ENCODE data around the gene SUN1.

The SUN1 gene

DNA sequence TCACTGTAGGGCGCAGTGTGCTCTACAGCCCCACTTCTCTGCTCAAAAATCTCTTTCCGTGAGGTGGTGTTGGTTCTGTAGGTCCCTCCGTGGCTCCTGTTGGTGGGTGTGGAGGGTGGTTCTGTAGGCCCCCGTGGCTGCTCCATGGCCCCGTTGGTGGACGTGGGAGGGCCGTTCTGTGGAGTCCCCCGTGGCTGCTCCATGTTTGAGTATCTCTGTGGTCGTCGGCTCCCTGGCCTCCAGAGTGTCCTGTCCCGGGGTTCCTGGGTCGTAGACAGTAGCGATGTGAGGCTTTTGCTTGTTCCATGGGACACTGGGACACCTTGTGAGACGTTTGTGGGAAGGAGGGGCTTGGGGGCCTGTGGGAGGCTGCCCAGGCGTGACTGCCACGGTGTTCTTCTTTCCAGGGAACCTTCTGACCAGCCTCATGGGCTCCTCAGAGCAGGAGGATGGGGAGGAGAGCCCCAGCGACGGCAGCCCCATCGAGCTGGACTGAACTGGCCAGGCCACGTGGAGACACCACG, 62.7 kb downstream of the SUN1 start:
- Histone ChIP-seq H3K9ac (ENCODE audit: low read length in 5 of 5) (no peak overlapping the region), H3K27ac (ENCODE audit: low read depth, low read length) (no peak overlapping the region), H3K9me3 (ENCODE audit: control insufficient read depth in 5 of 5, low read length in 5 of 5) (no peaks in the 10 kb centered on the region), H3K36me3 (ENCODE audit: control insufficient read depth in 5 of 5, insufficient read depth in 5 of 5, low read length in 5 of 5) (peaks cover 0 to 96% (median 74%) of the 10 kb centered on the region in 5 donors), H3K4me3 (ENCODE audit: low read depth in 1 of 5, low read length in 5 of 5) (no peak overlapping the region), H3K4me1 (ENCODE audit: control insufficient read depth in 5 of 5, insufficient read depth in 5 of 5, low read length in 5 of 5) (peaks cover 0 to 10% (median 7%) of the 10 kb centered on the region in 5 donors), H3K27me3 (ENCODE audit: control insufficient read depth in 5 of 5, insufficient read depth in 4 of 5, low read length in 5 of 5) (no peaks in the 10 kb centered on the region)

GRCh38 chr7:895451-896052, 63.3 kb downstream of the SUN1 start:
- H3K27ac ChIP-seq (ENCODE audit: low read depth, low read length), result no peak overlapping the region
- peaks cover 0 to 92% (median 71%) of the 10 kb centered on the region in 5 donors for H3K36me3 ChIP-seq (ENCODE audit: control insufficient read depth in 5 of 5, insufficient read depth in 5 of 5, low read length in 5 of 5)
- H3K4me3 ChIP-seq (ENCODE audit: low read depth in 1 of 5, low read length in 5 of 5), result no peak overlapping the region
- H3K9me3 ChIP-seq (ENCODE audit: control insufficient read depth in 5 of 5, low read length in 5 of 5), result no peaks in the 10 kb centered on the region
- no peaks in the 10 kb centered on the region for H3K27me3 ChIP-seq (ENCODE audit: control insufficient read depth in 5 of 5, insufficient read depth in 4 of 5, low read length in 5 of 5)
- peaks cover 0 to 10% (median 8%) of the 10 kb centered on the region in 5 donors for H3K4me1 ChIP-seq (ENCODE audit: control insufficient read depth in 5 of 5, insufficient read depth in 5 of 5, low read length in 5 of 5)
- H3K9ac ChIP-seq (ENCODE audit: low read length in 5 of 5), result no peak overlapping the region

DNA sequence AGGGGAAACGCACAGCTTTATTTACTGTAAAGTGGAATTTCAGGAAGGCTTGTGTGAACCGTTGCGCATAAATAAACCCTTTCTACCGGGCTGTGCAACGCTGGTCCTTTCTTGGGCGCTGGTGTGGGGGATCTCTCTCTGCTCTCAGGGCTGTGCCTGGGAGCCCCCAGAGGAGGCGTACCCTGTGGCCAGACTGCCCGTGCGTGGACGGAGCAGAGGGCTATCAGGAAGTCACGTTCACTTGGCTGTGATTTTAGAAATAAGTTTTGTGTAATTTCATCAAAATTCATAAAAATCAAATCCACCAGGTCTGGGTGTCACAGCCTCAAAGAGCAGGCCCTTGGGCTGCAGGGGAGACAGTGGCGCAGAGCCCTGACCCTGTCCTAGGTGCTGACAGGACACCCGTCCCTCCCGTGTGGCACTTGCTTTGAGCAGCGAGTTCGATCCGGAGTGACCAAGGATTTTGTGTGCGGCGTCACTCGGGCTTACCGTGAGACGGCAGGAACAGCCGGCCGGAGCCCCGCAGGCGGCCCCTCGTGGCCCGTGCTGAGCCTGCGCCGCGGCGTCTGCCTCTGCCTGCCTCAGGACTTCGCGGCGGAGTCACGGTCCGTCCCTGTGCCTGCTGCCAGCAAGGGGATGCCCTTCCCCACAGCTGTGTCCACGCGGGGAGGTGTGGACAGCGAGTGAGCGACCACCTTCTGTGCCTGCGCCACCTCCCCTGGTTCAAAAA, 64.2 kb downstream of the SUN1 start:
- Histone ChIP-seq H3K9ac (ENCODE audit: low read length in 5 of 5) (no peak overlapping the region), H3K36me3 (ENCODE audit: control insufficient read depth in 5 of 5, insufficient read depth in 5 of 5, low read length in 5 of 5) (peaks cover 0 to 83% (median 61%) of the 10 kb centered on the region in 5 donors), H3K9me3 (ENCODE audit: control insufficient read depth in 5 of 5, low read length in 5 of 5) (no peaks in the 10 kb centered on the region), H3K4me3 (ENCODE audit: low read depth in 1 of 5, low read length in 5 of 5) (no peak overlapping the region), H3K27ac (ENCODE audit: low read depth, low read length) (no peak overlapping the region), H3K4me1 (ENCODE audit: control insufficient read depth in 5 of 5, insufficient read depth in 5 of 5, low read length in 5 of 5) (peaks cover 0 to 16% (median 16%) of the 10 kb centered on the region in 5 donors), H3K27me3 (ENCODE audit: control insufficient read depth in 5 of 5, insufficient read depth in 4 of 5, low read length in 5 of 5) (no peaks in the 10 kb centered on the region)

DNA sequence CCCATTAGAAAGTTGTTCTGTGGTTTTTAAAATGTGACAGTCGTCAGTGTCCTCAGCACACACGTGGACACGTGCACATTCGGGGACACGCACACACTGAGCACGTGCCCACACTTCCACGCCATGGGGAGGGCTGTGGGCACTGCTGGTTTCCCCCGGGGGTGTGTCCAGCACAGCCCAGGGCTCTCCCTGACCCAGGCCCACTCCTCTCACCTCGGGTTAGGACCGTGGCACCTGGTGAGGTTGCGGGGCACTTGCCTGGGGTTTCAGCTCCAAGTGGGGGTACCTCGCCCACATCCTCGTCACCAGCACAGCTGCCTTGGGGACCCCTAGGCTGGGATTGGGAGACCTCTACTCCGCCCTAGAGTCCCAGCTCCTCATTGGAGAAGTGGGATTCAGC, 64.8 kb downstream of the SUN1 start:
- H3K9me3 ChIP-seq (ENCODE audit: control insufficient read depth in 5 of 5, low read length in 5 of 5), result no peaks in the 10 kb centered on the region
- no peak overlapping the region for H3K4me3 ChIP-seq (ENCODE audit: low read depth in 1 of 5, low read length in 5 of 5)
- H3K9ac ChIP-seq (ENCODE audit: low read length in 5 of 5), result no peak overlapping the region
- no peaks in the 10 kb centered on the region for H3K27me3 ChIP-seq (ENCODE audit: control insufficient read depth in 5 of 5, insufficient read depth in 4 of 5, low read length in 5 of 5)
- H3K27ac ChIP-seq (ENCODE audit: low read depth, low read length), result no peak overlapping the region
- peaks cover 0 to 16% (median 16%) of the 10 kb centered on the region in 5 donors for H3K4me1 ChIP-seq (ENCODE audit: control insufficient read depth in 5 of 5, insufficient read depth in 5 of 5, low read length in 5 of 5)
- H3K36me3 ChIP-seq (ENCODE audit: control insufficient read depth in 5 of 5, insufficient read depth in 5 of 5, low read length in 5 of 5), result peaks cover 0 to 77% (median 56%) of the 10 kb centered on the region in 5 donors

DNA sequence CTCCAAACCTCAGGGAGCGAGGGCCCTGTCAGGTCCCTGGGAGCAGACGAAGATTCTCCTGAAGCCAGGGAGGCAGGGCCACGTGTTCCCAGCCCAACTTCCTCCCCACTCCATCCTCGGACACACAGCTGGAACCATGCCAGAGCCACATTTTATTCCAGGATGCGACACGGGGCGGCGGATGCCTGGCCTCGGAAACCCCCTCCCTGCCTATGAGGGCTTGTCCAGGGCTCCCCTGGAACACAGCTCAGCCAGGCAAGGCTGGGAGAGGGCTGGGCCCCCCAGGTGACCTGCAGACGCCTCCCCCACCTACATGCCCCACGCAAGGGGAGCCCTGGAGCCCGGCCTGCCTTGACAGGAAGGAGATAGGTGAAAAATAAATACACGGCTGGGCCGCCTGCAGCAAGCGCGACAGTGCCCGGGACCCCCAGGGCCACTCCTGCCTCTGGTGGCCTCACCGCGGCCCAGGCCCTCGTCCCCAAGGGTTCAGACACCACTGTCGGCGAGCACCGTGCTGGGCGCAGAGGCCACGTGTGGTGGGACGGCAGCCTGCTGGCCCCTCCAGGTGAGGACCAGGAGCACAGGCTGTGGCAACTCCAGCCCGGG, 65.6 kb downstream of the SUN1 start:
- H3K4me1 ChIP-seq (ENCODE audit: control insufficient read depth in 5 of 5, insufficient read depth in 5 of 5, low read length in 5 of 5), result peaks cover 0 to 16% (median 16%) of the 10 kb centered on the region in 5 donors
- no peak overlapping the region for H3K4me3 ChIP-seq (ENCODE audit: low read depth in 1 of 5, low read length in 5 of 5)
- no peak overlapping the region for H3K9ac ChIP-seq (ENCODE audit: low read length in 5 of 5)
- no peak overlapping the region for H3K27ac ChIP-seq (ENCODE audit: low read depth, low read length)
- no peaks in the 10 kb centered on the region for H3K9me3 ChIP-seq (ENCODE audit: control insufficient read depth in 5 of 5, low read length in 5 of 5)
- H3K27me3 ChIP-seq (ENCODE audit: control insufficient read depth in 5 of 5, insufficient read depth in 4 of 5, low read length in 5 of 5), result peaks cover 0 to under 1% (median under 1%) of the 10 kb centered on the region in 5 donors
- H3K36me3 ChIP-seq (ENCODE audit: control insufficient read depth in 5 of 5, insufficient read depth in 5 of 5, low read length in 5 of 5), result peaks cover 0 to 69% (median 48%) of the 10 kb centered on the region in 5 donors

DNA sequence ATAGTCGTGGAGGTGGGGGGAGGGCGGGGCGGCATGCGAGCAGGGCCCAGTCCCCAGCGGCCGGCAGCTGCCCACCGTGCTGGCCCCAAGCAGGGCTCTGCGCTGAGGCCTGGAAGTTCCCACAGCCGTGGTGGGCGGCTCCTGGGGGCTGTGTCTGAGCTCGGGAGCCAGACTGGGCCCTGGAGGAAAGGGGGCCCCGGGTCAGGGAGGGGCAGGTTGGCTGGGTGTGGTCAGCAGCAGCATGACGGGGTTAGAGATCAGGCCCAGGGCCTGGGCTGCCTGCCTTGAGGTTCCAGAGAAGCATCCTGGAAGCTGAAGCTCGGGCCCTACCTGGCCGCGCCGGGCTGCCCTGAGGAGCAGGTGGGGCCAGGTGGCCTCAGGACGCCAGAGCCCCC, 66.2 kb downstream of the SUN1 start:
- H3K9me3 ChIP-seq (ENCODE audit: control insufficient read depth in 5 of 5, low read length in 5 of 5), result no peaks in the 10 kb centered on the region
- no peak overlapping the region for H3K27ac ChIP-seq (ENCODE audit: low read depth, low read length)
- peaks cover 0 to 6% (median 2%) of the 10 kb centered on the region in 5 donors for H3K27me3 ChIP-seq (ENCODE audit: control insufficient read depth in 5 of 5, insufficient read depth in 4 of 5, low read length in 5 of 5)
- no peak overlapping the region for H3K4me3 ChIP-seq (ENCODE audit: low read depth in 1 of 5, low read length in 5 of 5)
- H3K4me1 ChIP-seq (ENCODE audit: control insufficient read depth in 5 of 5, insufficient read depth in 5 of 5, low read length in 5 of 5), result peaks cover 0 to 16% (median 16%) of the 10 kb centered on the region in 5 donors
- H3K36me3 ChIP-seq (ENCODE audit: control insufficient read depth in 5 of 5, insufficient read depth in 5 of 5, low read length in 5 of 5), result peaks cover 0 to 63% (median 42%) of the 10 kb centered on the region in 5 donors
- no peak overlapping the region for H3K9ac ChIP-seq (ENCODE audit: low read length in 5 of 5)

- Histone ChIP-seq H3K27ac (ENCODE audit: low read depth, low read length) (no peak overlapping the region), H3K27me3 (ENCODE audit: control insufficient read depth in 5 of 5, insufficient read depth in 4 of 5, low read length in 5 of 5) (peaks cover 0 to 11% (median 7%) of the 10 kb centered on the region in 5 donors), H3K36me3 (ENCODE audit: control insufficient read depth in 5 of 5, insufficient read depth in 5 of 5, low read length in 5 of 5) (peaks cover 0 to 57% (median 36%) of the 10 kb centered on the region in 5 donors), H3K4me1 (ENCODE audit: control insufficient read depth in 5 of 5, insufficient read depth in 5 of 5, low read length in 5 of 5) (peaks cover 0 to 16% (median 16%) of the 10 kb centered on the region in 5 donors), H3K4me3 (ENCODE audit: low read depth in 1 of 5, low read length in 5 of 5) (no peak overlapping the region), H3K9me3 (ENCODE audit: control insufficient read depth in 5 of 5, low read length in 5 of 5) (no peaks in the 10 kb centered on the region), H3K9ac (ENCODE audit: low read length in 5 of 5) (no peak overlapping the region)
These were observed 66.8 kb downstream of the SUN1 start for GRCh38 chr7:898855-899681.

GRCh38 chr7:899806-900205, 67.5 kb downstream of the SUN1 start:
- Histone ChIP-seq H3K27ac (ENCODE audit: low read depth, low read length) (no peak overlapping the region), H3K36me3 (ENCODE audit: control insufficient read depth in 5 of 5, insufficient read depth in 5 of 5, low read length in 5 of 5) (peaks cover 0 to 50% (median 29%) of the 10 kb centered on the region in 5 donors), H3K9me3 (ENCODE audit: control insufficient read depth in 5 of 5, low read length in 5 of 5) (no peaks in the 10 kb centered on the region), H3K4me1 (ENCODE audit: control insufficient read depth in 5 of 5, insufficient read depth in 5 of 5, low read length in 5 of 5) (peaks cover 0 to 22% (median 20%) of the 10 kb centered on the region in 5 donors), H3K4me3 (ENCODE audit: low read depth in 1 of 5, low read length in 5 of 5) (no peak overlapping the region), H3K27me3 (ENCODE audit: control insufficient read depth in 5 of 5, insufficient read depth in 4 of 5, low read length in 5 of 5) (peaks cover 0 to 13% (median 12%) of the 10 kb centered on the region in 5 donors), H3K9ac (ENCODE audit: low read length in 5 of 5) (no peak overlapping the region)

DNA sequence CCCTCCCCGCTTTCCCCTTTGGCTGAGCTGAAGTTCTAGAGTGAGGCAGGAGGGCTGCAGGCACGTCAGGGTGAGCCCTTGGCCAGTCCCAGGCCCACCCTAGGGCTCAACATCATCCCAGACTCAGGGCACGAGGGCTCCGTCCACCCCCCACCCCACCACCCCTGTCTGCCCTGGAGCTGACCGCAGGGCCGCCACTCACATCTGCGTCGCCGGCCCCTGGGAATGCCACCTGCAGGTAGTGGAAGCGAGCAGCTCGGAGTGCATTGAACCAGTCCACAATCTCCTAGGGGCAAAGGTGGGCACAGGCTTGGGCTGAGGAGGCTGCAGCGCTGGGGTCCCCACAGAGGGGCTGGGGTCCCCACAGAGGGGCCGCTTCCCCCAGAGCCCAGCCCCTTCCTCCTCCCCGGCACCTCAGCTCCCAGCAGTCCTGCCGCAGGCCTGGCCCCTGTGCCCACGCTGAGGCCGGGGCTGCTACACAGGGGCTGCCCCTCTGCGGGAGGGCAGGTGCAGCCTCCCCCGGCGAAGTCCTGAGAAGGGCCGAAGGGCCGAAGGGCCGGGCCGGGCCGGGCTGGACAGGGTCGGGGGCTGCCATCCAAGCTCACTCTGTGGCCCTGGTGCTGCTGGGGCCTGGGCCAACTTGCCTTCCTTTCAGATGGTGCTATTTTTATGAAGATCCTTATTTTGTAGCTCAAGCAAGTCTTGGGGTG, 68.2 kb downstream of the SUN1 start:
- H3K36me3 ChIP-seq (ENCODE audit: control insufficient read depth in 5 of 5, insufficient read depth in 5 of 5, low read length in 5 of 5), result peaks cover 0 to 43% (median 22%) of the 10 kb centered on the region in 5 donors
- H3K27ac ChIP-seq (ENCODE audit: low read depth, low read length), result no peak overlapping the region
- no peak overlapping the region for H3K9ac ChIP-seq (ENCODE audit: low read length in 5 of 5)
- peaks cover 0 to 23% (median 20%) of the 10 kb centered on the region in 5 donors for H3K4me1 ChIP-seq (ENCODE audit: control insufficient read depth in 5 of 5, insufficient read depth in 5 of 5, low read length in 5 of 5)
- no peak overlapping the region for H3K4me3 ChIP-seq (ENCODE audit: low read depth in 1 of 5, low read length in 5 of 5)
- H3K27me3 ChIP-seq (ENCODE audit: control insufficient read depth in 5 of 5, insufficient read depth in 4 of 5, low read length in 5 of 5), result peaks cover 0 to 13% (median 12%) of the 10 kb centered on the region in 5 donors
- no peaks in the 10 kb centered on the region for H3K9me3 ChIP-seq (ENCODE audit: control insufficient read depth in 5 of 5, low read length in 5 of 5)
